H9 (cell line): ENCODE measurements around the gene SMTNL2. TPM values are rescaled to one million over a fixed set of nuclear protein-coding genes. Genes with fewer than 3 reads are reported as not detected.

ENCODE experiments used
- DNase-seq: peaks from one replicate; pipeline ENCODE4 v3.0.0-alpha.2; 2017
- H2AFZ ChIP-seq: one replicate; pipeline ENCODE4 v1.6.1; 2013; ENCODE audit warnings: mild to moderate bottlenecking, low read length, control low read depth, moderate library complexity
- H2AK5ac ChIP-seq: 2 replicates; pipeline ENCODE4 v1.6.1; 2013; ENCODE audit warnings: low read length, control low read depth, mixed read lengths; ENCODE audit not compliant: insufficient read length
- H2BK120ac ChIP-seq: one replicate; pipeline ENCODE4 v1.6.1; 2013; ENCODE audit warnings: low read depth, mild to moderate bottlenecking, low read length, control low read depth, inconsistent platforms; ENCODE audit not compliant: poor library complexity, severe bottlenecking
- H2BK12ac ChIP-seq: 2 replicates; pipeline ENCODE4 v1.6.1; 2013; ENCODE audit warnings: low read length, control low read depth, mixed read lengths, low read depth; ENCODE audit not compliant: insufficient read length
- H2BK15ac ChIP-seq: 2 replicates; pipeline ENCODE4 v1.6.1; 2013; ENCODE audit warnings: low read depth, low read length, control low read depth
- H2BK20ac ChIP-seq: one replicate; pipeline ENCODE4 v1.6.1; 2013; ENCODE audit warnings: low read depth, mild to moderate bottlenecking, low read length, control low read depth, inconsistent platforms; ENCODE audit not compliant: poor library complexity, severe bottlenecking
- H2BK5ac ChIP-seq: 2 replicates; pipeline ENCODE4 v1.6.1; 2013; ENCODE audit warnings: low read length, control low read depth, mixed read lengths; ENCODE audit not compliant: insufficient read length
- H3K14ac ChIP-seq: 2 replicates; pipeline ENCODE4 v1.6.1; 2013; ENCODE audit warnings: low read length, control low read depth; ENCODE audit not compliant: insufficient read depth
- H3K18ac ChIP-seq: 2 replicates; pipeline ENCODE4 v1.6.1; 2013; ENCODE audit warnings: low read depth, mild to moderate bottlenecking, mixed read lengths, low read length, control low read depth; ENCODE audit not compliant: insufficient read length
- H3K23ac ChIP-seq: 2 replicates; pipeline ENCODE4 v1.6.1; 2013; ENCODE audit warnings: low read length, control low read depth, mixed read lengths, low read depth; ENCODE audit not compliant: insufficient read length
- H3K23me2 ChIP-seq: 2 replicates; pipeline ENCODE4 v1.6.1; 2013; ENCODE audit warnings: low read depth, mild to moderate bottlenecking, mixed read lengths, low read length, control low read depth; ENCODE audit not compliant: insufficient read length, poor library complexity, severe bottlenecking
- H3K27ac ChIP-seq: 2 replicates; pipeline ENCODE4 v1.5.1; 2013; ENCODE audit warnings: low read length, control low read depth, mixed read lengths, low read depth; ENCODE audit not compliant: insufficient read length
- H3K27me3 ChIP-seq: 2 replicates; pipeline ENCODE4 v1.6.1; 2013; ENCODE audit warnings: low read length, control low read depth, inconsistent platforms; ENCODE audit not compliant: insufficient read depth
- H3K4ac ChIP-seq: 2 replicates; pipeline ENCODE4 v1.6.1; 2013; ENCODE audit warnings: low read depth, mild to moderate bottlenecking, control low read depth, inconsistent platforms, low read length, moderate library complexity
- H3K4me1 ChIP-seq: 2 replicates; pipeline ENCODE4 v1.6.1; 2013; ENCODE audit warnings: low read length, control low read depth, inconsistent platforms; ENCODE audit not compliant: insufficient read depth
- H3K4me2 ChIP-seq: 2 replicates; pipeline ENCODE4 v1.6.1; 2013; ENCODE audit warnings: low read length, control low read depth, mixed read lengths; ENCODE audit not compliant: insufficient read length, insufficient read depth
- H3K56ac ChIP-seq: 2 replicates; pipeline ENCODE4 v1.6.1; 2013; ENCODE audit warnings: low read depth, mild to moderate bottlenecking, mixed read lengths, low read length, control low read depth; ENCODE audit not compliant: insufficient read length
- H3K79me1 ChIP-seq: 2 replicates; pipeline ENCODE4 v1.6.1; 2013; ENCODE audit warnings: low read depth, mild to moderate bottlenecking, moderate library complexity, low read length, control low read depth, inconsistent platforms; ENCODE audit not compliant: insufficient read depth, poor library complexity, severe bottlenecking
- H3K79me2 ChIP-seq: 2 replicates; pipeline ENCODE4 v1.6.1; 2013; ENCODE audit warnings: low read length, control low read depth, inconsistent platforms; ENCODE audit not compliant: insufficient read depth
- H3K9ac ChIP-seq: 2 replicates; pipeline ENCODE4 v1.6.1; 2013; ENCODE audit warnings: low read length, control low read depth, mixed read lengths; ENCODE audit not compliant: insufficient read length; ENCODE audit errors: extremely low read depth
- H3K9me3 ChIP-seq: one replicate; pipeline ENCODE4 v1.6.1; 2013; ENCODE audit warnings: low read depth, low read length, inconsistent platforms; ENCODE audit not compliant: control insufficient read depth
- H3T11ph ChIP-seq: one replicate; pipeline ENCODE4 v1.6.1; 2013; ENCODE audit warnings: mild to moderate bottlenecking, low read length, control low read depth, inconsistent platforms
- H4K20me1 ChIP-seq: one replicate; pipeline ENCODE4 v1.6.1; 2013; ENCODE audit not compliant: control insufficient read depth, insufficient read length, insufficient read depth
- H4K5ac ChIP-seq: 2 replicates; pipeline ENCODE4 v1.6.1; 2013; ENCODE audit warnings: low read depth, mild to moderate bottlenecking, mixed read lengths, low read length, control low read depth; ENCODE audit not compliant: insufficient read length
- H4K8ac ChIP-seq: replicated peaks from 2 replicates; pipeline ENCODE4 v1.6.1; 2013; ENCODE audit warnings: low read length, control low read depth, mixed read lengths, low read depth; ENCODE audit not compliant: insufficient read length
- H4K91ac ChIP-seq: 2 replicates; pipeline ENCODE4 v1.6.1; 2013; ENCODE audit warnings: low read depth, mild to moderate bottlenecking, moderate library complexity, mixed read lengths, low read length, control low read depth; ENCODE audit not compliant: insufficient read length
- H3K27ac Mint-ChIP-seq, 3 experiments: 2 replicates in 2 of 3; 3 replicates in 1 of 3; pipeline ENCODE4 v1.8.0; 2020 to 2021; ENCODE audit warnings: mixed read lengths in 3 of 3, mild to moderate bottlenecking in 1 of 3, moderate library complexity in 1 of 3
- H3K27me3 Mint-ChIP-seq: 2 replicates; pipeline ENCODE4 v1.8.0; 2021; ENCODE audit warnings: low read depth, mild to moderate bottlenecking, moderate library complexity, mixed read lengths
- H3K36me3 Mint-ChIP-seq, 3 experiments: 2 replicates in 2 of 3; 3 replicates in 1 of 3; pipeline ENCODE4 v1.8.0; 2020 to 2021; ENCODE audit warnings: low read depth in 3 of 3, mixed read lengths in 3 of 3; ENCODE audit not compliant: insufficient read depth in 1 of 3
- H3K4me1 Mint-ChIP-seq, 2 experiments: 2 replicates each; pipeline ENCODE4 v1.8.0; 2020; ENCODE audit warnings: mixed read lengths in 2 of 2
- H3K4me3 Mint-ChIP-seq, 2 experiments: 2 replicates in 1 of 2; 3 replicates in 1 of 2; pipeline ENCODE4 v1.8.0; 2020 to 2021; ENCODE audit warnings: mild to moderate bottlenecking in 2 of 2, mixed read lengths in 2 of 2, moderate library complexity in 1 of 2
- H3K9me3 Mint-ChIP-seq, 2 experiments: 2 replicates in 1 of 2; 3 replicates in 1 of 2; pipeline ENCODE4 v1.8.0; 2020; ENCODE audit warnings: mild to moderate bottlenecking in 2 of 2, mixed read lengths in 2 of 2, moderate library complexity in 1 of 2
- WGBS: extraction: QIAGEN DNeasy Blood & Tissue Kit; methylation state at CpG from one replicate; pipeline ENCODE4 v1.1.7; 2013; ENCODE audit warnings: missing lambda C conversion rate, low lambda C conversion rate, mixed read lengths; ENCODE audit not compliant: insufficient read length; ENCODE audit errors: extremely low coverage; 5-methylcytosine and 5-hydroxymethylcytosine counted together
- total RNA-seq: library from RNA; stranded (reverse); gene quantifications from 2 replicates; pipeline ENCODE4 v1.2.1, GENCODE V29; 2021
- TF ChIP-seq, protein P1 (sequence below): fragments of 200-600 bp; sonication (generic); conservative IDR thresholded peaks from 3 replicates; pipeline ENCODE4 v1.8.0; 2021; ENCODE audit warnings: antibody characterized with exemption, mild to moderate bottlenecking

The SMTNL2 gene
- total RNA-seq, 1 experiment from 2014 or later, result 0.77 TPM

GRCh38 chr17:4538236-4539002 is 45.9 kb upstream of the SMTNL2 start:
- Mint-ChIP-seq H3K9me3 (no peaks in the 10 kb centered on the region), H3K4me1 (peaks cover 19 to 20% of the 10 kb centered on the region in 2 experiments), H3K27ac (no peak overlapping the region), H3K4me3 (no peak overlapping the region), H3K36me3 (peaks cover 14 to 58% (median 34%) of the 10 kb centered on the region in 3 experiments), H3K27me3 (peaks cover 18% of the 10 kb centered on the region)
- WGBS, result no CpG with 5 or more reads among the region's 13 CpGs
- Histone ChIP-seq H3K9ac (no peak overlapping the region), H3K27me3 (no peaks in the 10 kb centered on the region), H4K91ac (no peak overlapping the region), H4K5ac (no peak overlapping the region), H2BK120ac (no peak overlapping the region), H4K8ac (no peak overlapping the region), H2BK12ac (no peak overlapping the region), H3K27ac (no peak overlapping the region), H2BK20ac (no peak overlapping the region), H2AFZ (no peak overlapping the region), H3K9me3 (no peaks in the 10 kb centered on the region), H3K4ac (no peak overlapping the region), H3K79me1 (no peaks in the 10 kb centered on the region), H3T11ph (no peak overlapping the region), H3K23me2 (no peaks in the 10 kb centered on the region), H2BK15ac (no peak overlapping the region), H2BK5ac (no peak overlapping the region), H3K14ac (no peak overlapping the region), H2AK5ac (no peak overlapping the region), H3K4me2 (no peak overlapping the region), H3K79me2 (no peaks in the 10 kb centered on the region), H3K18ac (no peak overlapping the region), H3K4me1 (no peaks in the 10 kb centered on the region; the same call in 1 of the 2 replicates), H4K20me1 (peaks cover 5% of the 10 kb centered on the region), H3K23ac (no peak overlapping the region), H3K56ac (no peak overlapping the region)
- TF ChIP-seq, protein P1, sequence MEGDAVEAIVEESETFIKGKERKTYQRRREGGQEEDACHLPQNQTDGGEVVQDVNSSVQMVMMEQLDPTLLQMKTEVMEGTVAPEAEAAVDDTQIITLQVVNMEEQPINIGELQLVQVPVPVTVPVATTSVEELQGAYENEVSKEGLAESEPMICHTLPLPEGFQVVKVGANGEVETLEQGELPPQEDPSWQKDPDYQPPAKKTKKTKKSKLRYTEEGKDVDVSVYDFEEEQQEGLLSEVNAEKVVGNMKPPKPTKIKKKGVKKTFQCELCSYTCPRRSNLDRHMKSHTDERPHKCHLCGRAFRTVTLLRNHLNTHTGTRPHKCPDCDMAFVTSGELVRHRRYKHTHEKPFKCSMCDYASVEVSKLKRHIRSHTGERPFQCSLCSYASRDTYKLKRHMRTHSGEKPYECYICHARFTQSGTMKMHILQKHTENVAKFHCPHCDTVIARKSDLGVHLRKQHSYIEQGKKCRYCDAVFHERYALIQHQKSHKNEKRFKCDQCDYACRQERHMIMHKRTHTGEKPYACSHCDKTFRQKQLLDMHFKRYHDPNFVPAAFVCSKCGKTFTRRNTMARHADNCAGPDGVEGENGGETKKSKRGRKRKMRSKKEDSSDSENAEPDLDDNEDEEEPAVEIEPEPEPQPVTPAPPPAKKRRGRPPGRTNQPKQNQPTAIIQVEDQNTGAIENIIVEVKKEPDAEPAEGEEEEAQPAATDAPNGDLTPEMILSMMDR, result no peak
- DNase-seq, result no peak
